ENCODE data around the gene SMYD1. TPM values are rescaled to one million over a fixed set of nuclear protein-coding genes. Genes with fewer than 3 reads are reported as not detected.

Gene SMYD1
- total RNA-seq, 6 experiments from 2014 or later, result not detected

- peak; percentile 94 for TF ChIP-seq CTCF (IDR thresholded peaks at IDR 0.05)
- Mint-ChIP-seq H3K27me3 (ENCODE audit: insufficient read depth) (peaks cover 13% of the 10 kb centered on the region), H3K36me3 (ENCODE audit: low read depth) (no peaks in the 10 kb centered on the region), H3K4me1 (ENCODE audit: low read depth) (no peaks in the 10 kb centered on the region), H3K4me3 (no peak overlapping the region), H3K9me3 (no peaks in the 10 kb centered on the region), H3K27ac (no peak overlapping the region)
- DNase-seq, result peak; percentile 67
These were observed 92.4 kb downstream of the SMYD1 start for GRCh38 chr2:88159955-88160415.

GRCh38 chr2:88160517-88160916 lies 92.9 kb downstream of the SMYD1 start:
- no peaks in the 10 kb centered on the region for H3K9me3 Mint-ChIP-seq
- no peaks in the 10 kb centered on the region for H3K4me1 Mint-ChIP-seq (ENCODE audit: low read depth)
- TF ChIP-seq CTCF (IDR thresholded peaks at IDR 0.05), result no peak
- no peak for DNase-seq
- H3K27ac Mint-ChIP-seq, result no peak overlapping the region
- H3K4me3 Mint-ChIP-seq, result no peak overlapping the region
- peaks cover 13% of the 10 kb centered on the region for H3K27me3 Mint-ChIP-seq (ENCODE audit: insufficient read depth)
- H3K36me3 Mint-ChIP-seq (ENCODE audit: low read depth), result no peaks in the 10 kb centered on the region

GRCh38 chr2:88161446-88162244 lies 94.0 kb downstream of the SMYD1 start:
- Mint-ChIP-seq H3K27ac (no peak overlapping the region), H3K27me3 (ENCODE audit: insufficient read depth) (peaks cover 17% of the 10 kb centered on the region), H3K4me1 (ENCODE audit: low read depth) (no peaks in the 10 kb centered on the region), H3K4me3 (no peak overlapping the region), H3K9me3 (no peaks in the 10 kb centered on the region), H3K36me3 (ENCODE audit: low read depth) (no peaks in the 10 kb centered on the region)
- TF ChIP-seq CTCF (IDR thresholded peaks at IDR 0.05), result no peak
- DNase-seq, result no peak

Small RNAs within 50 kb of the gene (microRNA-seq; reads per million reads assigned to microRNA genes)
- gene MIR4780, result not detected

Other genes starting within 250 kb of the SMYD1 start
- 1 to 10 TPM in 2 of 6 experiments, under 1 TPM in 4; 0.27 to 2.5 (median 0.58) TPM for gene RGPD2, start 242.0 kb upstream of the SMYD1 start, total RNA-seq (2021; fragmentation: NEBNext Ultra II Directional; extraction: Animal tissue kit (Norgen Biotek cat#: 25700))
- 10 to 100 TPM; 12.9 to 24.5 (median 19.1) TPM for gene RNU2-63P, start 51.3 kb upstream of the SMYD1 start, total RNA-seq (2021; fragmentation: NEBNext Ultra II Directional; extraction: Animal tissue kit (Norgen Biotek cat#: 25700))
- 10 to 100 TPM; 19.3 to 26.0 (median 23.8) TPM for gene KRCC1, start 12.0 kb upstream of the SMYD1 start, total RNA-seq (2021; fragmentation: NEBNext Ultra II Directional; extraction: Animal tissue kit (Norgen Biotek cat#: 25700))
- not detected for gene FABP1, start 60.2 kb downstream of the SMYD1 start, total RNA-seq (2021; fragmentation: NEBNext Ultra II Directional; extraction: Animal tissue kit (Norgen Biotek cat#: 25700))
- gene THNSL2, start 102.5 kb downstream of the SMYD1 start, total RNA-seq (2021; fragmentation: NEBNext Ultra II Directional; extraction: Animal tissue kit (Norgen Biotek cat#: 25700)), result not detected

Measured in HFFc6 (cell line).